HG03280 (cell line): ENCODE results near the gene TSPOAP1.

ENCODE experiments used
- ATAC-seq: cut with Tn5 transposase; IDR thresholded peaks from one replicate; pipeline ENCODE4 v1.9.1; 2021; ENCODE audit warnings: mild to moderate bottlenecking, moderate library complexity; ENCODE audit not compliant: unreplicated experiment

TSPOAP1 gene

GRCh38 chr17:58362368-58363014 is 33.9 kb upstream of the TSPOAP1 start:
- no peak for ATAC-seq

GRCh38 chr17:58360296-58361063 is 31.9 kb upstream of the TSPOAP1 start:
- ATAC-seq = no peak

- ATAC-seq = no peak
These were observed 30.0 kb upstream of the TSPOAP1 start for GRCh38 chr17:58358408-58359172.

- ATAC-seq = no peak
These were observed 29.0 kb upstream of the TSPOAP1 start for GRCh38 chr17:58357312-58358297.

- ATAC-seq = no peak
These were observed 27.6 kb upstream of the TSPOAP1 start for GRCh38 chr17:58356231-58356630.

GRCh38 chr17:58354541-58355216 is 26.1 kb upstream of the TSPOAP1 start:
- ATAC-seq = no peak

- ATAC-seq = no peak
These were observed 24.8 kb upstream of the TSPOAP1 start for GRCh38 chr17:58353389-58353825.

- ATAC-seq = peak; percentile 7
These were observed 24.2 kb upstream of the TSPOAP1 start for GRCh38 chr17:58352596-58353388.

GRCh38 chr17:58351831-58352595 is 23.4 kb upstream of the TSPOAP1 start, which contains the start of gene SUPT4H1:
SUPT4H1 (minus strand) TSS chr17:58352201; CDS start chr17:58352135, 66 bp downstream.
- peak; percentile 96 for ATAC-seq

- no peak for ATAC-seq
These were observed 22.6 kb upstream of the TSPOAP1 start for GRCh38 chr17:58351182-58351581.

- ATAC-seq = no peak
These were observed 19.4 kb upstream of the TSPOAP1 start for GRCh38 chr17:58348038-58348437.

GRCh38 chr17:58345500-58345899 is 16.9 kb upstream of the TSPOAP1 start:
- no peak for ATAC-seq

GRCh38 chr17:58344791-58345157 is 16.2 kb upstream of the TSPOAP1 start:
- ATAC-seq = peak; percentile 50

GRCh38 chr17:58344047-58344790 is 15.6 kb upstream of the TSPOAP1 start:
- ATAC-seq = peak; percentile 82

- ATAC-seq = no peak
These were observed 14.5 kb upstream of the TSPOAP1 start for GRCh38 chr17:58343131-58343530.

GRCh38 chr17:58341861-58342475 is 13.4 kb upstream of the TSPOAP1 start:
- no peak for ATAC-seq
